NCI-H1048 (cell line): ENCODE results near the gene CDC34.

ENCODE experiments used
- DNase-seq: peaks from one replicate; lab custom pipeline; 2025; lab: John Stamatoyannopoulos, UW

Gene CDC34

DNA sequence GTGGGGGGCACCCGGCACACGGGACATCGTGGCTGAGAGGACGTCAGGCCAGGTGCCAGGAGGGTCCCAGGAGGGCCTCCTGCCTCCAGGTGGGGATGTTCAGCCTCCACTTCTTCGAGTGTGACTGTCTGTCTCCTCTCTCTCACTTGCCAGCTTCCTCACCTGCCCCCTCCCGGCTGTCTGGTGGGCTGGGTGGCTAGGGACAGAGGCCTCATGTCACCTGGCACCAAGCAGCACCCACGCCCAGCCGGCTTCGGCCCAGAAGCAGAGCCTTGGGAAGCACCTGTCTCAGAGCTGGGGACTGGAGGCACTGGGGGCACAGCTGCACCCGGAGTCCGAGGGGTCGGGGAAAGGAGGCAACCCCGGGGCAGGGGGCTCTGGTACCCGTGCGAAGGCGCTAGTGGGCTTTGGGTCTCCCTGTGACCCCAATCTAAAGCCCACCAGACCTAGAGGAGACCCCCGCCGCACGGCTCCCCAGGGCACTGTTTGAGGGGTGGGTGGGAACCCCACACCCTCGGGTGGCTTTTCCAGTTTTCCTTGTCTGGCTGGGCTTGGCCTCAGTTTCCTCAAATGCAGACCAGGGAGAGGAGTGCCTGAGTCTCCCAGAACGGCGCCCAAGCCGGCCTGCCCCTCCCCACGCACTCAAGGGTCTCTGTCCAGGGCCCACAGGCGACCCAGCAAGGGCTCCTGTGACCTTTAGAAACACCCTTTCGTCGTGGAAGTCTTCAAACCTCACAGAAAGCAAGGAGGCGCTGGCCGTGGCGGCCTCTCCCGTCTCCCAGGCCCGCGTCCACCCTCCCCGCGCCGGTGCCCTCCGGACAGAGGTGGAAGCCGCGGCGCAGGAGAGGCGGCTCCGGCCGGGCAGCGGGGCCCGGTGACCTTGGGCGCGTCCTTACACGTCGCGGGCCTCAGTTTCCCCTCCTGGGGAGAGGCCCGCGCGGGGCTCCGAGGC is 57.5 kb downstream of the CDC34 start:
- no peak for DNase-seq

DNA sequence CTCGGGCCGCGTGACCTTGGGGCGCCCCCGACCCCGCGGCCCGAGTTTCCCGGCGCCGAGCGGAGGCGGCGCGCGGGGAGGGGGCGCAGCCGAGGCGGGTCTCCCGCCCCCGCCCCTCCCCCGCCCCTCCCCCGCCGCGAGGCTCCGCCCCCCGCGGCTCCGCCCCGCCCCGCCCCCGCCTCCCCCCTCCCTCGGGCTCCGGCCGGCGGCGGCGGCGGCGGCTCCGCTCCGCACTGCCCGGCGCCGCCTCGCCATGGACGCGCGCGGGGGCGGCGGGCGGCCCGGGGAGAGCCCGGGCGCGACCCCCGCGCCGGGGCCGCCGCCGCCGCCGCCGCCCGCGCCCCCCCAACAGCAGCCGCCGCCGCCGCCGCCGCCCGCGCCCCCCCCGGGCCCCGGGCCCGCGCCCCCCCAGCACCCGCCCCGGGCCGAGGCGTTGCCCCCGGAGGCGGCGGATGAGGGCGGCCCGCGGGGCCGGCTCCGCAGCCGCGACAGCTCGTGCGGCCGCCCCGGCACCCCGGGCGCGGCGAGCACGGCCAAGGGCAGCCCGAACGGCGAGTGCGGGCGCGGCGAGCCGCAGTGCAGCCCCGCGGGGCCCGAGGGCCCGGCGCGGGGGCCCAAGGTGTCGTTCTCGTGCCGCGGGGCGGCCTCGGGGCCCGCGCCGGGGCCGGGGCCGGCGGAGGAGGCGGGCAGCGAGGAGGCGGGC is 58.3 kb downstream of the CDC34 start, which contains the start of gene HCN2:
HCN2 (plus strand) TSS at position 189 of the 703 bp plus-strand sequence; CDS start at position 254, 65 bp downstream.
- DNase-seq, result no peak

DNA sequence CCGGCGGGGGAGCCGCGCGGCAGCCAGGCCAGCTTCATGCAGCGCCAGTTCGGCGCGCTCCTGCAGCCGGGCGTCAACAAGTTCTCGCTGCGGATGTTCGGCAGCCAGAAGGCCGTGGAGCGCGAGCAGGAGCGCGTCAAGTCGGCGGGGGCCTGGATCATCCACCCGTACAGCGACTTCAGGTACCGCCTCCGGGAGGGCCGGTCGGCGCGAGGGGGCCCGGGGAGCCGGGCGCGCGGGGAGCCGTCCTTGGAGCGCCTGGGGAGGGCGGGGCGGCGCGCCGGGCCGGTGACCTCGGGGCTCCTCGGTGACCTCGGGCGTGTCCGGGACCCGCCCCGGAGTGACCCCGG is 58.8 kb downstream of the CDC34 start:
- DNase-seq, result no peak

DNA sequence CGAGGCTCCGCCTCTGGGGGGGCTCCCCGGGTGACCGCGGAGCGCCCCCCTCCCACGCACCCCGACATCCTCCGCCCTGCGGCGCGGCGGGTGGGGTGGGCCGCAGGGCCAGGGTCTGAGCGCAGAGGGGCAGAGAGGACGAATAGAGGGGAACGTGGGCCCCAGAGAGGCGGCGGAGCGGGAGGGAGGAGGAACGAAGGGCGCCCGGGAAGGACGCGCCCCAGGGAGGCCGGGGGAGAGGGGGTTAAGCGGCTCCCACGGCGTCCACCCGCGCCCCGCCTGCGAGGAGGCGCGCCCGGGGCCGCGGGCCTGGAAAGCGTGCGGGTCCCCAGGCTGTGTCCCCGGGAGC is 59.2 kb downstream of the CDC34 start:
- DNase-seq, result no peak

DNA sequence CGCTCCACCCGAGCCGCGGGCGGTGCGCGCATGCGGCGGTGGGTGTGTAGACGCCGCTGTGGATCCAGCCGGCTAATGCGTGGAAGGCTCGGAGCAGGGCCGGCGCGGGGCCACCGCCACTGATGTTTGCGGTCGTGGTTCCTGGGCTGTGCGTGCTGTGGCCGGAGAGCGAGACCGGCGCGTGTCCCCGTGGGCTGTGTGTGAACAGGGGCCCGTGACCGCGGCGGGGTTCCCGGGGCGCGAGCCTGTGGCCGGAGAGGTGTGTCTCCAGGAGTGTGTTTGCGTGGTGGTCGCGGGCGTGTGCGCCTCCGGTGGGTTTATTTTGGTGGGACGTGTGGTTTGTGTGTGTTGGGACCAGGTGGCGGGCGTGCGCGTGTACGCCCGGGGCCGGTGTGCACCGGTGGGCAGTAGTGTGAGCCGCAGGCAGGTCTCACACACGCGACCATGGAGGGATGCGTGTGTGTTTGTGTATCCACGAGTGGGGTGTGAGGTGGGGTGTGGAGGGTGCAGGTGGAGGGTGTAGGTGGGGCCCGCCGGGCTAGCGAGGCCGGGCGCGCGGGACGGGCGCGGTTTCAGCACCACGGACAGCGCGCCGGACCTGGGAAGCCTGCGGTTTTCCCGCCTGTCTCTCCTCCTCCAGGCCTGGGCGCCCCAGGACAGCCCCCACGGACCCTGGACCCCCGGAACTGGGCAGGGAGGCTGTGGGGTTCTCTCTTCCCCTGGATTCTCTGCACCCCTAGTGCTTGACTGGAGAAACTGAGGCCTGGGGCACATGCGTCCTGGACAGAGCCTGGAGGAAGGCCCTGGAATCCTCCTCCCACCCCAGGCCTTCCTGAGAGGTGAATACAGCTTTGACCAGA is 59.8 kb downstream of the CDC34 start:
- peak; percentile 15 for DNase-seq
